Muscle of leg (tissue), 11 donors: ENCODE measurements around the gene ARHGEF11. TPM values are rescaled to one million over a fixed set of nuclear protein-coding genes. Genes with fewer than 3 reads are reported as not detected.

ENCODE experiments used
- DNase-seq: peaks from one replicate; pipeline ENCODE4 v3.0.0; 2013
- H3K27ac ChIP-seq: one replicate; pipeline ENCODE4 v1.5.1; 2013; ENCODE audit warnings: mild to moderate bottlenecking, low read length, control low read depth
- H3K27me3 ChIP-seq: one replicate; pipeline ENCODE4 v1.6.1; 2013; ENCODE audit warnings: low read length; ENCODE audit not compliant: control insufficient read depth, insufficient read depth
- H3K36me3 ChIP-seq: one replicate; pipeline ENCODE4 v1.6.1; 2013; ENCODE audit warnings: low read length; ENCODE audit not compliant: control insufficient read depth, insufficient read depth
- H3K4me1 ChIP-seq: one replicate; pipeline ENCODE4 v1.6.1; 2013; ENCODE audit warnings: low read length; ENCODE audit not compliant: control insufficient read depth, insufficient read depth
- H3K4me3 ChIP-seq: one replicate; pipeline ENCODE4 v1.5.1; 2013; ENCODE audit warnings: low read length, control low read depth
- H3K9me3 ChIP-seq: replicated peaks from 2 replicates; pipeline ENCODE4 v1.6.1; 2013; ENCODE audit warnings: low read depth, low read length; ENCODE audit not compliant: control insufficient read depth
- WGBS: methylation state at CpG from one replicate; pipeline ENCODE4 v1.1.5; 2013; ENCODE audit warnings: missing lambda C conversion rate; ENCODE audit not compliant: insufficient coverage; 5-methylcytosine and 5-hydroxymethylcytosine counted together
- polyA plus RNA-seq, 8 donors: library from polyadenylated mRNA; unstranded; fragments of 120-200 nt; gene quantifications; one replicate each; pipeline versions ENCODE4 v1.2.1 to v1.2.3, GENCODE V29; 2013; ENCODE audit warnings: inconsistent platforms in 1 of 8, low replicate concordance in 1 of 8; ENCODE audit not compliant: insufficient read length in 8 of 8, insufficient read depth in 1 of 8
- total RNA-seq: library from RNA; stranded (reverse); fragments of 120-200 nt; gene quantifications from one replicate; pipeline ENCODE4 v1.2.4, GENCODE V29; 2013

Gene ARHGEF11
- total and polyA plus RNA-seq, 9 donors = 18.4 to 30.0 (median 22.3) TPM

GRCh38 chr1:156909671-156910070 lies 135.9 kb downstream of the ARHGEF11 start:
- Histone ChIP-seq H3K27me3 (peaks cover 19% of the 10 kb centered on the region), H3K27ac (no peak overlapping the region), H3K9me3 (no peaks in the 10 kb centered on the region), H3K36me3 (peaks cover 48% of the 10 kb centered on the region), H3K4me3 (no peak overlapping the region), H3K4me1 (peaks cover 42% of the 10 kb centered on the region)
- no peak for DNase-seq
- 92% methylated on average over 2 of the region's 5 CpGs for WGBS

DNA sequence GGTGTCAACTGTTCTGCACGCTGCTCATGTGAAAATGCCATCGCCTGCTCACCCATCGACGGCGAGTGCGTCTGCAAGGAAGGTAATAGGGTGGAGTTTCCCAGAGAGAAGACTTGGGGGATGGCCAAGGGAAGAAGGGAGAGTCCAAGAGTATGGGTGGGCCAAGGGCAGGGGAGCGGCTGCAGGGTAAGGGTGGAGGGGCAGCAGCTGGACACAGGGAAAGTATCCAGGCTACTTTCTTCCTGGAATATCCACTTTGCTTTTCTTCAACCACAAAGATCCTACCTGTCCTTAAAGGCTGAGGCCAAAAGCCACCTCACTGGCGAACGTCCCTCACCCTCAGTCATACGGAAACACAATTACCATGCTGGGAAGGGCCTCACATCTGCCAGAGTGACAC lies 136.6 kb downstream of the ARHGEF11 start:
- H3K4me3 ChIP-seq = no peak overlapping the region
- peaks cover 47% of the 10 kb centered on the region for H3K4me1 ChIP-seq
- WGBS = 35% methylated on average over 9 of the region's 10 CpGs
- no peak overlapping the region for H3K27ac ChIP-seq
- H3K9me3 ChIP-seq = no peaks in the 10 kb centered on the region
- DNase-seq = no peak
- peaks cover 40% of the 10 kb centered on the region for H3K36me3 ChIP-seq
- H3K27me3 ChIP-seq = peaks cover 19% of the 10 kb centered on the region

GRCh38 chr1:156908541-156908940 lies 137.0 kb downstream of the ARHGEF11 start:
- no peaks in the 10 kb centered on the region for H3K9me3 ChIP-seq
- H3K36me3 ChIP-seq = peaks cover 36% of the 10 kb centered on the region
- peaks cover 19% of the 10 kb centered on the region for H3K27me3 ChIP-seq

GRCh38 chr1:156906206-156906906 lies 139.2 kb downstream of the ARHGEF11 start:
- no peaks in the 10 kb centered on the region for H3K9me3 ChIP-seq
- H3K36me3 ChIP-seq = peaks cover 28% of the 10 kb centered on the region
- no peak overlapping the region for H3K4me3 ChIP-seq
- H3K27me3 ChIP-seq = peaks cover 19% of the 10 kb centered on the region
- no peak overlapping the region for H3K27ac ChIP-seq
- WGBS = 86% methylated on average over 7 of the region's 16 CpGs
- H3K4me1 ChIP-seq = peaks cover 53% of the 10 kb centered on the region
- no peak for DNase-seq

More at GRCh38 chr1:156908541-156908940, 137.0 kb downstream of the ARHGEF11 start:
- WGBS = 73% methylated on average over 25 of the region's 29 CpGs
- peaks cover 47% of the 10 kb centered on the region for H3K4me1 ChIP-seq
- no peak for DNase-seq
- H3K27ac ChIP-seq = no peak overlapping the region
- no peak overlapping the region for H3K4me3 ChIP-seq

DNA sequence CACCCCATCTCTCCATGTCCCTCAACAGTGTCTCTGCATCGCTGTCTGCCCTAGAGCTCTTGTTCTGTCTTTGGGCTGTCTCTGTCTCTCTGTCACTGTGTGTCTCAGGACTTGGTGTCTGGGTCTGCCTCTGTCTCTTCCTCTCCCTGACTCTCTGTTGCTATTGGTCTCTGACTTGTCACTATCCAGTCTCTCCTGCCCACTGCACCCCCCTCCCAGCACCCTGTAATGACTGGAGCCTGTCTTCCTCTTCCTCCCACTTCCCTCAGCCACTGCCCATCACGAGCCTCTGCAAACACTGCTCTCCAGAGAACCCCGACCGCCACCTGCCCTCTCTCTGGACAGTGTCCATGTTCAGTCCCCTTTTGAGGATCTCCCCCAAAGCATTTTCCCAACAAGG lies 139.9 kb downstream of the ARHGEF11 start:
- peaks cover 28% of the 10 kb centered on the region for H3K36me3 ChIP-seq
- H3K4me1 ChIP-seq = peaks cover 60% of the 10 kb centered on the region
- WGBS = 22% methylated on average over 4 of the region's 4 CpGs
- no peak overlapping the region for H3K4me3 ChIP-seq
- no peak overlapping the region for H3K27ac ChIP-seq
- H3K9me3 ChIP-seq = no peaks in the 10 kb centered on the region
- DNase-seq = no peak
- H3K27me3 ChIP-seq = peaks cover 19% of the 10 kb centered on the region

DNA sequence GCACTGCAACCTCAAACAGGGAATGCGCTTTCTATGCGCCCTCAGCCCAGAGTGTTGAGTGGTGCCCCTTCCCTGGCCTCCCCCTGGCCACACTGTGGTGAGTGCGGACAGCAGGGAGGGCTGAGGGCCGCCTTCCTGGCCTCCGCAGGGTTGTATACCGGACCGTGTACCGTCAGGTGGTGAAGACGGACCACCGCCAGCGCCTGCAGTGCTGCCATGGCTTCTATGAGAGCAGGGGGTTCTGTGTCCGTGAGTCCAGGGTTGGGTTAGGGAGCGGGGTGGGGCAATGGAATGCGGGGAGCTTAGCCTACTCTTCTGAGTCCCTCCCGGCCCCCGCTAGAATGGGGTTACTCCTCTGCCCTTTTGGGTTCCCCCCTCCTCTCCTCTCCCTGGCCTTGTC lies 140.4 kb downstream of the ARHGEF11 start:
- Histone ChIP-seq H3K4me1 (peaks cover 63% of the 10 kb centered on the region), H3K36me3 (peaks cover 28% of the 10 kb centered on the region), H3K27me3 (peaks cover 19% of the 10 kb centered on the region), H3K27ac (no peak overlapping the region), H3K9me3 (no peaks in the 10 kb centered on the region), H3K4me3 (no peak overlapping the region)
- DNase-seq = no peak
- WGBS = 72% methylated on average over 7 of the region's 16 CpGs

DNA sequence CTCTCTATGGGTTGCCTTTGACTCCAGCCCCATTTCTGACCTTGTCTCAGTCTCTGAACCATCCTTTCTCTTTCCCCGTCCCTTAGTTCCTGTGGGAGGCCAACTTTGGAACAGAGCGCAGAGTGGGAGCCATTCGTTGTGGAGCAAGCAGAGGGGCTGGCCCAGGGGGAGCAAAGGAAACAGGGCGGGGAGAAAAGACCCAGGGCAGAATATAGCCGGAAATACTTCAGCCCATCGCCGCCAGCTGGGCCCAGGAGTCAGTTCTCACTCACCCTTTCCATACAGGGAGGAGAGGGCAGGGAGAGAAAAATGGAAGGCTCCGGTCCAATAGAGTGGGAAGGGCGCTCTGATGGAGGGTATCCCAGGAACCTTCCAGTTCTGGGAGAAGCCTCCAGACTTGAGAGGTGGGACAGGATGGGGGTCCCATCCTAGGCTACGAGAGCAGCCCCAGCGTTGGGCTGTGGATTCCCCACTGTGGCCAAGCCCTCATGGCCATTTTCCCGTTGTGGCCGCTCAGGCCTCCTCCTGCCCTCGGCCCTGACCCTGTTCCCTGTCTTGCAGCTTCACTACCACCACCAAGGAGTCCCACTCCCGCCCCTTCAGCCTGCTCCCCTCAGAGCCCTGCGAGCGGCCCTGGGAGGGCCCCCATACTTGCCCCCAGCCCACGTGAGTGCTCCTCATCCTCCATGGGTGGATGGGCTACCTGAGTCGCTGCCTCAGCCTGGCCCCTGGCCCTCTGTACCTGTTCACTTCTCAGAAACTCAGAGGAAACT lies 141.2 kb downstream of the ARHGEF11 start:
- H3K27ac ChIP-seq = no peak overlapping the region

DNA sequence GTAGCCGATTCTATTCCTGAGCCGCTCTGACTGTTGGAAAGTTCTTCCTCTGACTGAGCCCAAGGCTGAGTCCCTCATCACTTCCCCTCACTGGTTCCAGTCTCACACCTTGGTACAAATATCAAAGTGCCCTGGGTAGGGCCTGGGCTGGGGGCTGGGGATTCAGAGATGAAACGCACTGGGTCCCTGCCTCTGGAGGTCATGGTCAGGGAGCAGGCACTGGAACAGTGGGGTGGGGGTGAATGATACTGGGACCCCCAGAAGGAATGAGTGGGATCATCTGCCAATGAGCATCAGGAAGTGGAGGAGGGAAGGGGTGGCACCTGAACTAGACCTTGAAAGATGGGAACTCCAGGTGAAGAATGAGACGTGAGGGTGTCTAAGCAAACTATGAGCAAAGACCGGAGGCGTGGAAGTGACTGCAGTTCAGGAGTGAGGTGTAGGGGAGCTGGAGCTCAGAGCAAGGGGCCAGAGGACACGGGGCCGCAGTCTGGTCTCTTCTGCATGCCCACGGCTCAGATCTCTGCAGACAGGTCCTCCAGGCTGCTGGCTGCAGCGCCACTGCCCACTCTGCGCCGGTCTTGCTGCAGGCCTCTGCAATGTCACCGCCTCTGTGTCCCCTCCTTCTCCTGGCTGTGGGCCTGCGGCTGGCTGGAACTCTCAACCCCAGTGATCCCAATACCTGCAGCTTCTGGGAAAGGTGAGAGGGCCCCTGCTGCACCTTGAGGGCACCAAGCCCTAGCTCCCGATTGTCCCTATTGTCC lies 142.0 kb downstream of the ARHGEF11 start:
- no peak for DNase-seq
- Histone ChIP-seq H3K4me1 (peaks cover 74% of the 10 kb centered on the region), H3K36me3 (peaks cover 20% of the 10 kb centered on the region), H3K27me3 (peaks cover 13% of the 10 kb centered on the region), H3K27ac (peak overlapping the region; percentile 3), H3K4me3 (no peak overlapping the region), H3K9me3 (no peaks in the 10 kb centered on the region)
- 51% methylated on average over 11 of the region's 15 CpGs for WGBS

More for the DNA sequence above, 141.2 kb downstream of the ARHGEF11 start:
- H3K4me1 ChIP-seq = peaks cover 68% of the 10 kb centered on the region
- H3K36me3 ChIP-seq = peaks cover 25% of the 10 kb centered on the region
- H3K27me3 ChIP-seq = peaks cover 19% of the 10 kb centered on the region
- H3K4me3 ChIP-seq = no peak overlapping the region
- H3K9me3 ChIP-seq = no peaks in the 10 kb centered on the region
- no peak for DNase-seq
- 66% methylated on average over 11 of the region's 19 CpGs for WGBS

- Histone ChIP-seq H3K27ac (peak overlapping the region; percentile 59), H3K4me3 (no peak overlapping the region), H3K4me1 (peaks cover 77% of the 10 kb centered on the region), H3K9me3 (no peaks in the 10 kb centered on the region), H3K36me3 (peaks cover 16% of the 10 kb centered on the region), H3K27me3 (peaks cover 7% of the 10 kb centered on the region)
- DNase-seq = no peak
- WGBS = 21% methylated on average over 17 of the region's 23 CpGs
Measured at GRCh38 chr1:156901966-156902915, 143.3 kb downstream of the ARHGEF11 start.
